ENCODE results near the gene MRPS22.

MRPS22 gene

GRCh38 chr3:139343895-139344856 is at the start of gene MRPS22:
TSS of gene MRPS22 (plus strand) at chr3:139344020. CDS start at chr3:139344027, 7 bp downstream.
- DNase-seq, result peak; percentile 90

- no peak for DNase-seq
Measured at GRCh38 chr3:139295040-139295439, 48.8 kb upstream of the MRPS22 start.

DNA sequence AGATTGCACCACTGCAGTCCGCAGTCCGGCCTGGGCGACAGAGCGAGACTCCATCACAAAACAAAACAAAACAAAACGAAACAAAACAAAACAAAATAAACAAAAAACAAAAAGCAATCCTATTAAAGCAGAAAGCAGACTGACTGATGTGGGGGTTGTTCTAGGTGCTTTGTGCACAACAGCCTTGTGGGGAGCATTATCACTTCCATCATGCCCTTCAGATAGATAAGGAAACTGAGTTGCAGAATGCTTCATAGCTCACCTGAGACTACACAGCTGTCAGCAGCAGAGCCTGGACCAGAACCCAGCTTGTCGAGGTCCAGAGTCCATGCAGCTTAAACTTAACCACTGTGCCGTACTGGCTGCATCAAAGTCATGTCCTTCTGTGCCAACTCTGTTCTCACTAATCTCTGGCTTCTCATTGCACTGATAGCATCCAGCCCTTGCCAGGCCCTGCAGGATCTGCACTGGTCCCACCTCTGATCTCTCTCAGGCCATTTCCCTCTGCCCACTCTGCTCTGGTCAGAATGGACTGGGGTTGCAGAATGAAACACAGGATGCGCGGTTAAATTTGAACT is 47.6 kb upstream of the MRPS22 start:
- DNase-seq, result no peak

- DNase-seq, result no peak
Measured at GRCh38 chr3:139297588-139298311, 46.1 kb upstream of the MRPS22 start.

GRCh38 chr3:139299261-139300132 is 44.3 kb upstream of the MRPS22 start:
- DNase-seq, result no peak

- DNase-seq, result no peak
Measured at GRCh38 chr3:139300416-139300815, 43.4 kb upstream of the MRPS22 start.

GRCh38 chr3:139301183-139301582 is 42.6 kb upstream of the MRPS22 start:
- DNase-seq, result no peak

GRCh38 chr3:139301654-139302053 is 42.2 kb upstream of the MRPS22 start:
- no peak for DNase-seq

DNA sequence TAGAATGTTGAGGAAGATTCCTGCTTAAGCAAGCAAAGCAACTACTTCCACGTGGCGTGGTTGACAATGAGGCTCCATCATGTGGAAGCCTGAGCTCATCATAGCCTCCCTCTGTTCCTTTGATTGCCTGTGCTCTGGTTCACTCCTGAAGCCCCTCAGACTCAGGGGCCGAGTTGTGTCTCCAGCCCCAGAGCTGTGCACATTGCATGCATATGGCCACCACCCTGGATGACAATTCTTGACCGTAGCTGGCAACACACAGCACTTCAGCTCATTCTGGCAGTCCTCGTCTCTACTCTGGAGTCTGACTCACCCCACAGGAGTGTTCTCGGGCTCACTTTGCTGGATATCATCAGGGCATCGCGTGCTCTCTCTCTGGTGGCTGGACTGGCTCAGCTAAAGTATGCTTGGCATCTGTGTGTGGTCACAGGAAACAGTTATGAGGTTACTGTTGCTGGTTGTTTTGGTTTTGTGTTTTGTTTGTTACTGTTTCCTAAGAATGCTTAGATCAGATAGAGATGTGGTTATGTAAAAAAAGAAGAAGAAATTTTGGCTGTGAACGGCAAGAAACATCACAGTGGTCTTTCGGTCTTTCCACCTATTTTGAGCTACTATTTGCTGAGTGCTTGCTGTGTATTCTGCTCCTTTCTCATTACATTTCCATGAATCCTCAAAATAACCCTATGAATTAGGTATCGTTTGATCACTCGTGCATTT is 41.6 kb upstream of the MRPS22 start:
- DNase-seq, result no peak

GRCh38 chr3:139302801-139303113 is 41.1 kb upstream of the MRPS22 start:
- DNase-seq, result no peak

- DNase-seq, result no peak
Measured at GRCh38 chr3:139303216-139303615, 40.6 kb upstream of the MRPS22 start.

GRCh38 chr3:139304383-139304782 is 39.4 kb upstream of the MRPS22 start:
- DNase-seq, result no peak

- no peak for DNase-seq
Measured at GRCh38 chr3:139306078-139306477, 37.7 kb upstream of the MRPS22 start.

DNA sequence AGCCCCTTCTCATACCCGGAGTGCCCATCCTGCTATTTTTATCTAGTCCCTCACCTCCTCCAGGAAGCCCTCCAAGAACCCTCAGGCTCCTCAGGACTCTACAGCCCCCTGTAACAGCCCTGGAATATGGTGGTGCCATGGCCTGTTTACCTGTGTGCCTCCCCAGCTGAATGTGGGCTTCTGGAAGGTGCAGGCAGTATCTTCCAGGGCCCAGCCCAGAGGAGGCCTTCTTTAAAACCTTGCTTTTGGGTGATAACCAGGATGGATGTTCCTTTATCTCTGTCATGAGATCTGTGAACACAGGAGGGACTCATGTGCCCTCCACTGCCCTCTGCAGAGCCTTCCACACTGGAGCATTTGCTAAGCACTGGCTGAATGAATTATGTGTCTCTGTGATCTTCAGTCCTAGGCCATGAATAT is 36.7 kb upstream of the MRPS22 start:
- DNase-seq, result no peak

- no peak for DNase-seq
Measured at GRCh38 chr3:139307601-139308555, 35.9 kb upstream of the MRPS22 start.

DNA sequence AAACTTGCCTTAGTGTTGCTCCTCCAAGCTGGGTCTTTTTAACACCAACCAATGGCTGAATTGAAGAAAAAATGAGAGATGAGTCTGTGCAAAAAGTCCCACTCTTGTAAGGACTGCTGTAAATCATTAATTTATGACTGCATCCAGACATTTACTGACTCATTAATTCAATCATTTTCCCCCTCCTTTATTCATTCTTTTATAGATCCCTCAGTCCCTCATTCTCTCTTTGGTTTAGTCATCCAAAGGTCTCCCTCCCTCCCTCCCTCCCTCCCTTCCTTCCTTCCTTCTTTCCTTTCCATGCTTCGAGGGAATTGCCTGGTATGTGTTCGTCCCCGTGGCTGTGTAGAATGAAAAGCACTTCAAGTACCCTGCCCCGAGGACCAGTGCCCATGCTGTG is 35.3 kb upstream of the MRPS22 start:
- DNase-seq, result no peak

DNA sequence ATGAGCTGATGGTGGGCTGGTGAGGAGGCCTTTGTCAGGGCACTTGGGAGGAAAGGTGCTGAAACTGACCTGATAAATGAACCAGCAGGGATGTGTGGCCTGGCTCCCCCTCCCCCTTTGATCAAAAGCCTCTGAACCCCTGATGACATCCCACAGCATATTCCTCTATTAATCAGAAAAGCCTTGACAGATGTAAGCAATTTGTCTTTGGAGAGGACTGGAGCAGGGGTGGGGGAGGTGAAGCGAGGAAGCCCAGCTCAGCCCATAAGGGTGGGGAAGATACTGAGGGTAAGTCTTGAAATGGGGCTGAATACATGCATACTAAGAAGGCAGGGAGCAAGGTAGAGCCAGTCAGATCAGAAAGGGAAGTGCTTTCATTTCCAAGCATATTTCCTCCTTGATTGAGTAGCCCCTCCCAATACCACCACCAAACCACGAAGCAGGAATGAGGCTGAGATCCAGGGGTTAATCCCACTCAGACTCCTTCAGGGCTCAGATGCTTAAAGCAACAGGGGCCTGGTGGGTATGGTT is 34.7 kb upstream of the MRPS22 start:
- no peak for DNase-seq

GRCh38 chr3:139309880-139310279 is 33.9 kb upstream of the MRPS22 start:
- DNase-seq, result no peak

- no peak for DNase-seq
Measured at GRCh38 chr3:139310474-139310933, 33.3 kb upstream of the MRPS22 start.

DNA sequence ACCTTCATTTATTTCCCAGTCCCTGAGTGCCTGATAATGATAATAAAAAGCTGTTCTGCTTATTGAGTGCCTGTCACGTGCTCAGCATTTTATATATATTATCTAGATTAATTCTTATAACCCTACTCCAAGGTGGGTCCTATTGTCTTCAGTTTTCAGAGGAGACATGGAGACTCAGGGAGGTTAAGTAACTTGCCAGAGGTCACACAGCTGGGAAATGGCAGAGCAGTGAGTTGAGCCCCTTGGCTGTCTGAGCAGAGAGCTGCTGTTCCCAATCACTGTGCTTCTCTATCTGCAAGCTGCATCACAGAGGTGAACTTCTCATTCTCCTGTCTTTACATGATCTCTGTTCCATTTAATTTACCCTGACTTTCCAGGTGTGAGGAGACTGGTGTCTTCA is 32.3 kb upstream of the MRPS22 start:
- DNase-seq, result no peak

DNA sequence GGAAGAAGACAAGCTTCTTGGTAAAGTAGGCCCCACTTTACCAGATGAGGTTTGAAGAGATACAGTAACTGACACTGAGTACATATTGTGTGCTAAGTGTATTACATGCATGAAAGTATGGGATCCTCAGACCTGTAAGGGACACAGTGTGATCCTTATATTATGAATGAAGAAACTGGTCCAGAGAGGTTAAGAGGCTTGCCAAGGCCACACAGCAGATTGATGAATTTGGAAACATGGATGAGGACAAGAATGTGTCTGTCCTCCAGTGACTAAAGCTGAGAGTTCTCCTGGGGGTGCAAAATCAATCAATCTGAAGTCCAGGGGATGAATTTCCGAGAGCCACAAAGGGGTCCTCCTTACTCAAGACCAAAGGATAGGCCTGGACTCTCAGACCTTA is 31.4 kb upstream of the MRPS22 start:
- no peak for DNase-seq

Measured in DMS79 treated with DMSO at 0.1 percent for 48 hours (cell line).